Gastroesophageal sphincter (tissue), 4 donors: ENCODE results near the gene HRH1. TPM values are rescaled to one million over a fixed set of nuclear protein-coding genes. Genes with fewer than 3 reads are reported as not detected.

Source experiments
- ATAC-seq: fragments of 150-250 bp; one replicate; pipeline ENCODE4 v1.9.1; 2016; ENCODE audit warnings: mild to moderate bottlenecking, moderate library complexity
- H3K27ac ChIP-seq, 4 donors: fragments of 200-600 bp; sonication (generic) in 3 of 4; 1 replicate in 3 of 4; 2 replicates in 1 of 4; pipeline ENCODE4 v1.5.1; 2016 to 2019
- H3K27me3 ChIP-seq: fragments of 200-600 bp; sonication (generic); one replicate; pipeline ENCODE4 v1.5.1; 2019
- H3K36me3 ChIP-seq, 2 donors: fragments of 200-600 bp; sonication (generic); one replicate each; pipeline ENCODE4 v1.5.1; 2019; ENCODE audit warnings: control low read depth in 1 of 2
- H3K4me1 ChIP-seq, 3 donors: fragments of 200-600 bp; sonication (generic); 1 replicate in 2 of 3; 2 replicates in 1 of 3; pipeline ENCODE4 v1.5.1; 2016 to 2019; ENCODE audit warnings: control low read depth in 2 of 3
- H3K4me3 ChIP-seq, 2 donors: fragments of 200-600 bp; sonication (generic); one replicate each; pipeline ENCODE4 v1.5.1; 2019; ENCODE audit warnings: mild to moderate bottlenecking in 1 of 2, moderate library complexity in 1 of 2
- H3K9me3 ChIP-seq, 3 donors: fragments of 200-600 bp; sonication (generic); one replicate each; pipeline ENCODE4 v1.5.1; 2017 to 2019; ENCODE audit warnings: control low read depth in 2 of 3
- CTCF ChIP-seq, 4 experiments: fragments of 200-600 bp in 2 of 4; fragments of 450-650 bp in 2 of 4; sonication (generic) in 1 of 4; IDR thresholded peaks; one replicate each; pipeline ENCODE4 v1.5.1; 2017 to 2019; ENCODE audit warnings: antibody characterized with exemption in 4 of 4, mild to moderate bottlenecking in 2 of 4, moderate library complexity in 2 of 4
- EP300 ChIP-seq: sonication (generic); formaldehyde crosslinking; IDR thresholded peaks from one replicate; pipeline ENCODE4 v1.6.1; 2017; ENCODE audit warnings: antibody characterized with exemption, mild to moderate bottlenecking
- POLR2A ChIP-seq, 2 donors: fragments of 450-650 bp; IDR thresholded peaks; one replicate each; pipeline ENCODE4 v1.6.1; 2017; ENCODE audit warnings: antibody characterized with exemption in 2 of 2, mild to moderate bottlenecking in 2 of 2, moderate library complexity in 1 of 2
- POLR2AphosphoS5 ChIP-seq: sonication (generic); formaldehyde crosslinking; IDR thresholded peaks from one replicate; pipeline ENCODE4 v1.6.1; 2017; ENCODE audit warnings: antibody characterized with exemption
- WGBS, 2 donors: methylation state at CpG; one replicate each; pipeline ENCODE4 v1.1.5; 2018; ENCODE audit warnings: low coverage in 1 of 2; 5-methylcytosine and 5-hydroxymethylcytosine counted together
- total RNA-seq, 4 donors: library from RNA; depleted of rRNA; stranded (reverse); fragments of >200 nt; gene quantifications; one replicate each; pipeline ENCODE4 v1.1.0, GENCODE V29; 2016

HRH1 gene
- total RNA-seq, 4 donors from 2014 or later: 1.6 to 14.4 (median 7.8) TPM

- ATAC-seq: no peak
- TF ChIP-seq POLR2AphosphoS5 (no peak), CTCF (IDR thresholded peaks at IDR 0.05) (peak in 1 of 4 experiments; percentile 16), EP300 (no peak), POLR2A (IDR thresholded peaks at IDR 0.05) (no peak)
- Histone ChIP-seq H3K27me3 (no peaks in the 10 kb centered on the region), H3K4me3 (no peak overlapping the region), H3K9me3 (no peaks in the 10 kb centered on the region), H3K4me1 (peaks cover 0 to 11% (median 6%) of the 10 kb centered on the region in 3 donors), H3K36me3 (no peaks in the 10 kb centered on the region), H3K27ac (peak overlapping the region in 1 of 4 donors; percentile 47)
- 20 to 36% methylated on average over 2 of the region's 3 CpGs for WGBS, 2 donors
These were observed 67.6 kb downstream of the HRH1 start for GRCh38 chr3:11221818-11222415.

- peaks cover 0 to 11% (median 6%) of the 10 kb centered on the region in 3 donors for H3K4me1 ChIP-seq
- H3K9me3 ChIP-seq: no peaks in the 10 kb centered on the region
- ATAC-seq: no peak
- 100% methylated on average over 1 to 2 of the region's 3 CpGs for WGBS, 2 donors
- no peak overlapping the region for H3K4me3 ChIP-seq
- no peak for TF ChIP-seq POLR2A (IDR thresholded peaks at IDR 0.05)
- TF ChIP-seq CTCF (IDR thresholded peaks at IDR 0.05): no peak
- TF ChIP-seq POLR2AphosphoS5: no peak
- no peak for TF ChIP-seq EP300
- peak overlapping the region in 1 of 4 donors; percentile 79 for H3K27ac ChIP-seq
- H3K36me3 ChIP-seq: no peaks in the 10 kb centered on the region
- no peaks in the 10 kb centered on the region for H3K27me3 ChIP-seq
These were observed 69.7 kb downstream of the HRH1 start for GRCh38 chr3:11224010-11224409.

- no peaks in the 10 kb centered on the region for H3K27me3 ChIP-seq
- no peaks in the 10 kb centered on the region for H3K9me3 ChIP-seq
- H3K36me3 ChIP-seq: no peaks in the 10 kb centered on the region
- no peak for ATAC-seq
- peak overlapping the region; percentile 14 to 80 (median 70) for H3K27ac ChIP-seq
- WGBS, 2 donors: 92 to 100% methylated on average over 2 to 3 of the region's 3 CpGs
- no peak for TF ChIP-seq CTCF (IDR thresholded peaks at IDR 0.05)
- no peak for TF ChIP-seq EP300
- no peak for TF ChIP-seq POLR2AphosphoS5
- no peak for TF ChIP-seq POLR2A (IDR thresholded peaks at IDR 0.05)
- no peak overlapping the region for H3K4me3 ChIP-seq
- H3K4me1 ChIP-seq: peaks cover 0 to 11% (median 6%) of the 10 kb centered on the region in 3 donors
These were observed 70.6 kb downstream of the HRH1 start for GRCh38 chr3:11224870-11225229.

- no peak overlapping the region for H3K4me3 ChIP-seq
- no peak for ATAC-seq
- no peaks in the 10 kb centered on the region for H3K27me3 ChIP-seq
- 86 to 94% methylated on average over 5 to 6 of the region's 6 CpGs for WGBS, 2 donors
- peaks cover 0 to 11% (median 6%) of the 10 kb centered on the region in 3 donors for H3K4me1 ChIP-seq
- no peaks in the 10 kb centered on the region for H3K9me3 ChIP-seq
- TF ChIP-seq CTCF (IDR thresholded peaks at IDR 0.05) (no peak), POLR2AphosphoS5 (no peak), EP300 (no peak), POLR2A (IDR thresholded peaks at IDR 0.05) (no peak)
- H3K36me3 ChIP-seq: no peaks in the 10 kb centered on the region
- H3K27ac ChIP-seq: peak overlapping the region; percentile 45 to 80 (median 70)
These were observed 71.7 kb downstream of the HRH1 start for GRCh38 chr3:11226042-11226370.

- H3K27ac ChIP-seq: peak overlapping the region in 3 of 4 donors; percentile 29 to 66 (median 31)
- no peak overlapping the region for H3K4me3 ChIP-seq
- H3K4me1 ChIP-seq: peaks cover 0 to 11% (median 6%) of the 10 kb centered on the region in 3 donors
- WGBS, 2 donors: 61 to 88% methylated on average over 1 to 4 of the region's 4 CpGs
- ATAC-seq: peak; percentile 16
- no peaks in the 10 kb centered on the region for H3K27me3 ChIP-seq
- H3K36me3 ChIP-seq: no peaks in the 10 kb centered on the region
- TF ChIP-seq POLR2AphosphoS5 (no peak), CTCF (IDR thresholded peaks at IDR 0.05) (no peak), POLR2A (IDR thresholded peaks at IDR 0.05) (no peak), EP300 (no peak)
- no peaks in the 10 kb centered on the region for H3K9me3 ChIP-seq
These were observed 73.7 kb downstream of the HRH1 start for GRCh38 chr3:11228041-11228440.
